Hindlimb muscle (tissue), 1 donor: ENCODE results near the gene ADNP. TPM values are rescaled to one million over a fixed set of nuclear protein-coding genes. Genes with fewer than 3 reads are reported as not detected.

Experiments
- DNase-seq: peaks from one replicate; pipeline ENCODE4 v3.0.0-alpha.2; 2013
- polyA plus RNA-seq: library from polyadenylated mRNA; unstranded; fragments of 120-200 nt; gene quantifications from one replicate; pipeline ENCODE4 v1.2.1, GENCODE V29; 2013; ENCODE audit not compliant: insufficient read length

ADNP gene
- polyA plus RNA-seq, 1 donor, result 57.0 TPM

DNA sequence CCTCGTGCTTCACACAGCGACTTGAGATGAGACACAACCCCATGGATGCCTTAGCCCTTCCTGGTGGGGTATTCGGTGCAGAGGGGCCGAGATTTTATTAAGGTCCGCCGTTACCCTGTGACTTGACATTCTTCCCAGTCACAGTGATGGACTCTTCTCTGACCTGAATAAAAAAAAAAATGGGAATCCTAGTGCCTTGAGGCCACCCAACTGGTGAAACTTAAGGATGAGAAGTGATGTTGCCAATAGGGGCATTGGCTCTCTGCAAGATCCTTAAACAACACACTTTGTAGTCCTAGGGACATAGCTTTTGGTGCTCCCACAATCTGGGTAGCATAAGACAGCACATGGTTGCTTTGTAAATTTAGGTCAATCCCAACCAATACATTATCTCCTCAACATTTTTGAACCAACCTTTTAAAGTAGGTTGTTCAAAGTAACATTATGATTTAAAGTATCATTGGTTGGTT is 814 bp upstream of the ADNP start:
- no peak for DNase-seq

DNA sequence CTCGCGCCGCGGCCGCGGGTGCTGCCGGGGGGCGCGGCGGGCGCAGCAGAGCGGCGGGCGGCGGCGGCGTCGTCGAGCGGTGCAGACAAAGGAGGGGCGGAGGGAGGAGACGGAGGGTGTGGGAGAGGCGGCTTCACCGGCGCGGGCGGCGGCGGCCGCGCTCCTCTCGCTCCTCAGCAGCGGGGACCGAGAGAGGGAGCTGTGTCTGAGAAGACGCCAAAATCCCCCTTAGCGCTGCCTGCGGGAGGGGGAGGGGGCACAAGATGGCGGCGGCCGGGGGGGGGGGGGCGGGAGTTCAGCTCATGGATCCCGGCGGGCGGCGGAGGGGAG is 296 bp downstream of the ADNP start:
- DNase-seq, result no peak

DNA sequence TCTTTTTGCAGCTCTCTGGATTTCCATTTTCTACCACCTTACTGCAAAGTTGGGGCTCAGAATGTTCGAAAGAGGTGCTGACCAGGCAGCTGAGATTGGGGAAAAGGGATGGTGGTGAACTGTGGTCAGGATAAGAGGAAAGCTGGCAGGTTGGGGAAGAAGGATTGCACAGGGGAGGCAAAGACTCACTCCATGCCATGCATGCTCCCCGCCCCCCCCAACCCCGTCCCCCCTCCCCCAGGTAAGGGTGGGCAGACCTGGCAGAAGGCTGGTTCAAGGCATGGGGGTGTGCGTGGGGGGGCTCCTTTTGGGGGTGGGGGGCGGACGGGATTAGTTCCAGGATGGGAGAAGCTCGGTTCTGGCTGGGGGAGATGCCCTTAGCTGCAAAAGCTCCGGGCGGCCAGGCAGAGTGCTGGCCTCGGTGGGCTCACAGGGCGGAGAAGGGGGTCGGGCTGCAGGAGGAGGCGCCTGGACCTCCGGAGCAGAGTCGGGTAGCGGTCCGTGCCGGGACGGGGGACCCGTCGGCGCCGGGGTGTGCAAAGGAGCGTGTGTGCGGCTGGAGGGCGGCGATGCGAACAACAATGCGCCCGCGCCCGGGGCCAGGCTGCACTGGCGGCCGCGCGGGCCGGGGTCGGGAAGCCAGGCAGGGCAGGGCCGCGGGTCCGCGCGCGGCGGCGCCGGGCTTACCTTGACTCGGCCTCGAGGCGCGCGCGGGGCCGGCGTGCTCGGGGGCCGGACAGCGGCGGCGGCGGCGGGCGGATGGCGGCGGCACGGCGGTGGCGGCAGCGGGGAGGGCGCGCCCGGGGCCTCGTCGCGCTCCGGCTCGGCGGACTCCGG is 880 bp downstream of the ADNP start:
- DNase-seq, result peak; percentile 26

DNA sequence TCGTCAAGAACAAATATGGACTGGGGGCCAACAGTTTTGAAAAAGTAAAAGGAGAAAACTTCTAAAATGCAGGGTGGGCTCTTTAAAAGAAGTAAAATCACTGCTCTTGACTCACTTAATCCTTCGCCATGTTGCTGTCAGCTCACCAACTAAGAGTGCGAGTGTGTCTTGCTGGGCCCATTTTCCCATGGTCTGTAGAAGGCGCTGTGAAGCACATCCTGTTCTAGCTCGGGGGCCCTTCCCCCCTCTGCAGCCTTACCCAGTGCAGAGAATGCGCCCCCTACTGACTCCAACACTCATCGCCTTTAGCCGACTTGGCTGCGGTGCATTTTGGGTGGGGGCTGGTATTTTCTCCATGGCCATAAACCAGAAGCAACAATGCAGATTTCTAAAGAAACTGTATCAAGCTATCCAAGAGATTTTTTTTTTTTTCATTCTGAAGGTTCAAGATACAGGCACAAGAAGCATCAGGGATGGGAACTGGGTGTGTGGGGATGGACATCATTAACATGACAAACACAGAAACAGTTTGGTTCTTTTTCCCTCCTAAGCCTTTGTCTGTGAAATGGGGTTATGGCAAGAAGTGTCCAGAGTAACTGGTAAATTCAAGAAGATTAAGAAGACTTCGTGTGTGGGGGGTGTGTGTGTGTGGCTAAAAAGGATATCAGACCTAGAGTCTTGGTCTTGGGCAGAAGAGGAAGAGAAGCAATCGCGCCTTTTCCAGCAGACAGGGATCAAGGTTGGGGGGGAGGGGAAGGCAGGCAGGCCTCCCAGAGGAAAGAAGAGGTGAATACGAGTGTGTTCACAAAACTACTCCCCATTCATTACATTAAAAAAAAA is 1.7 kb downstream of the ADNP start:
- peak; percentile 89 for DNase-seq

DNA sequence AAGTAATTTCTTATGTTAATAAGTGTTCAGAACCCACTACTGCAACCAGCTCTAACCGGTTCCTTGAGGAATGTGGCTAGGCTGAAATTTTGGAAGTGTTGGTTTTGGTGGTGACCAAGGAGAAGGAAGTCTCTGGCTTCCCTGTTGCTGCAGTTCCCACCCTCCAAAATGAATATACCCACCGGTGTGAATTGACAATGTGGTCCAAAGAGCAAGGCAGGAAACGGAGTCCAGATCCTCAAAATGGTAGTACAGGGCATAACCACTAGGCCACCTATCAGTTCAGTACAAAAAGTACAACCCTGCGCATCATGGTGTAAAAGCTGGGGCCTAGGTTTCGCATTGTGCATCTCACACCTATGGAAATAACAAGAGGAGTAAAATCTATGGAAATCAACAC is 2.8 kb downstream of the ADNP start:
- no peak for DNase-seq

DNA sequence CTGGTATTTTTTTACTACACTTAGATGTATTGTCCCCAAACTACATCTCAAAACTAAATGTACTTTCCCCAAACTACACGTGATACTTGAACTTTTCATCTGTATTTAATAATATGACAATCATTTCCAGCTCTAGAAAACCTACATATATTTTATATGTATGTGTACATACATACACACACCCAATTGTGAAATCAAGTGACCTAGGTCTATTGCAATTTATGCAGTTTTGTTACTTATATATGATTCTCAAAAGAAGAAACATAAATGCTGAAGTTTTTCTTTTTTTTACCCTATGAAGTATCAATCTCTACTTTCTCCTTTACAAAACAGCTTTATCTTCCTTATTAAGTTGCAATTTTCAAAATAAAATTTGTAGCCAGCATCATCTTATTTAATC is 4.7 kb downstream of the ADNP start:
- no peak for DNase-seq

DNA sequence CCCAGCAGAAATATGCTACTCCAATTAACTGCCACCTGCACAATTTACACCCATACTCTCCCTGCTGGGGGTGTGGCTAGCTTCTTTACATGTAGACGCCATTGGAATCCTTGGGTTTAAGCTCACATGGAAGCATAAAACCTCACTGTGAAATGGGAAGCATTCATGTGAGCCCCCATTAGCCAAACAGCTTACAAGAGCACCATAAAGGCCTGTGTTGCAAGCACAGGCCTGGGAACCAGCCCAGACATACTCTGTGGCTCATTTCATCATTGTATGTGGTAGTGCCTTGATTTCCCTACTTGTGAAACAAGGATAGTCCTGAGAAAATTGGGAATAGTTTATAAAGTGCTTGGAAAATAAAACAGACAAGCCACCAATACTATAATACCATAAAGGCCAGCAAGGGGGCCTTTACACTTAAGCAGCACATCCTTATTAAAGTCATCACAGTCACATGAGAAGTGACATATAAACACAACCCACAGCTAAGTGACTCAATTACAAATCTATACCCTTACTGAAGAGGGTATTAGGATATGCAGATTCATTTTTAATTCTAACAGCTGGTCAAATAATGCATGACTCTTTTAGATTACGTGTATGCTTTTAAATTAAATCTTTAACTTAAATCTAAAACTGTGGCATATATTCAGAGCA is 6.8 kb downstream of the ADNP start:
- DNase-seq, result no peak

DNA sequence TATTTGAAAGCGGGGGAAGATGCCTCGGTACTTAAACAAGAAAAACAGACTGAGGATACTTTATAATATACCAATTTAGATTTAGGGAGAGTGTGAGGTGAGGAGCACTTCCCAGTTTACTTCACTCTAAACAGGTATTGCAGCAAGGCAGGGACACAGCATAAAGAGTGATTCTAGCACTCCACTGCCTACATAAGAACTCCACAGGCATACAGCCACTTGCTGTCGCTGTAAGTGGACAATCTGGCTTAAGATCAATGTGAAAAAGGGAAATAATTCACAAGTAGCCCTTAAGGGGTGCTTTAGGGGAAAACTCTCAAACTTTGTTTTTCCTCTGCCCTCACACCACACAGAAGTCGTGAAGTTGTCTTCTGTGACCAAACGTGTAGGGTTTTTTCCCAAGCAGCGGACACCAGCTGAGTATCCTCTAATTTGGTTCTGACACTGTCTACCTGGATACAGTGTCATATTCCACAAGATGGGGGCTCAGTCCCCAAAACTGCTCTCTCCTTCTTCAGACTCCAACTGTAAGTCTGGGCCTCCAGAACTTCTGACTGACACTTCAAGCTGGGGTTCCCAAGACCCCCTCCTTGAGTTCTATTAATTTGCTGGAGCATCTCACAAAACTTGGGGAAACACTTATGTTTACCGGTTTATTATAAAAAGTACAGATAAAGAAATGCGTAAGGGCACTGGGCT is 9.3 kb downstream of the ADNP start:
- no peak for DNase-seq

DNA sequence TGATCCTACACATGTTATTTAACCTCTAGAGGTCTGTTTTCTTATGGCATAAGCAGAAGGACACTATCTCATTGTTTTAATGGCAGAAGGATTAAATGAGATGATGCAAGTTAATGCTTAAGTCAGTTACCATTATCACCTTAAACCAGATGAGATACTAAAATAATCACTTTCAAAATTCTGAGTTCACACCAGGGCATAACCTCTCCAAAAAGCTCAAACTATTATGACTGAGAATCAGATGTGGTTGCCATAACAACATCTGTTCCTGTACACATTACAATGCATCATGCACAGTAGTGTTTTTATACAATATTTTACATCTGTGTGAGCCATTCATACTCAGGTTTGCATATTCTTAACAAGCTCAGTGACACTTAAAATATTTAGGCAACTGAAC is 10.2 kb downstream of the ADNP start:
- no peak for DNase-seq

DNA sequence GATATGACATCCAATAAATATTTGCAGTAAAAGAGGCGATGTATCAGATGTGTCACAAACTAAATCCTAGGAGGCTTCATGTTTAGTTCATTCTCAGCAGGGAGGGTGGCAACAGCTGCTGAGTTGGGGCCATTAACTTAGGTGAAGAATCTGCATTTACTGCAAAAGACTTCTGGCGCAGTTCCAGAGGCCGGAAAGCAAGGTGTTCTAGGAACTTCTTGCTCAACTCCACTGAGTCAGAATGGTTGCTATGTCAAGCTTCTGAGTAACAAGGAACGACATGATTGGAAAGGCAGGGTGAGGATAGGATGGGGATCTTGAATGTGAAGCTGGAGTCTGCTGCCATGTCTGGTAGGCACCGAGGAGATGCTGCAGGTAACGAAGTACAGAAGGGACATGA is 11.7 kb downstream of the ADNP start:
- no peak for DNase-seq

DNA sequence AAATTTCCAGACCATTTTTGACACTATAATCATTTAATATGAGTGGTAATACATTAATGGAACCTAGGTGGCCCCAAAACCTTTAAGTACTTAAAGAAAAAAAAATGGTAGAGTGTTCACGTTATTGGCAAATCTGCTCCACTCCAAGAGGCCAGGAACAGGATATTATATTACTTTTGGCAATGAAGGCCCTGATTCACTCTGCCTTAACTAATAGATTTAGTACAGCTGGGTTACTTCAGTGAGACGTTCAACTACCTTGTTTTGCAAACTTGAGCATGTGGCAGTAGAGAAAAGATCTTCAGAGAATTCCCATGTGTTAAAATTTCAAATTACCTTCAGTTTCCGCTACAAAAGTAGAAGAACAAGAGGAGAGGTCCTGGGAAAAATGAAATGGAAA is 12.8 kb downstream of the ADNP start:
- DNase-seq, result no peak

DNA sequence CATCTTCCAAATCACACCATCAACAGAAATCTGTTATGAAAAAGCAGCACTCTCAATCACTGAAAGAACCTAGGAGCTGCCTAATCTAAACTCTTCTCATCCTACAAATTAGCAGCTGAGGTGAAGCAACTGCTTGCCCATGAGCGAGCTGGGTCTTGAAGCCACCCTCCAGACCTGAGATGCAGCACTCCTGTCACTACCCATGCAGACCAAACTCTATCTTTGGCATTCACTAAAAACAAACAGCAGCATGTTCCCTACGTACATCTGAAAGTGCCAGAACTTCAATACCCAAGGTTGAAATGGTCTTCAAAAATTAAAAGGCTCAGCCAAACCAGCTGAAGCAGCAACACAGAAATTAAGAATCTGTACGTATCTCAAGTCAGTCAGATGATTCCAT is 14.3 kb downstream of the ADNP start:
- DNase-seq, result no peak

DNA sequence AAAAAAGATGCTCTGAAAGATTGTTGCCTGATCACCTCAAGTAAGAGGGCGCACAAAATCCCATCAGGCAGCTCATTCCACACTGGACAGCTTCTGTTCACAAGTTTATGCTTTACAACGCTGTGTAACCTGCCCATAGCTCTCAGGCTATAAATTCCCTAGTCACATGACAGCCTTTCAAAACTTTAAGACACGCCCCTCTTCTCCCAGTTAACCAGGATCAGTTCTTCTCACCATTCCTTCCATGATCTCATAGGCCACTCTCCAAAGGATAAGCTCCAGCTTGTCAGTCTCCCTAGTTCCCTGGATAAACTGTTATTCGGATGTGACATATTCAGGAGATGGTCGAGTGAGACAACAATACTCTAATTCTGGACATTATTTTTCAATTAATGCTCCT is 15.0 kb downstream of the ADNP start:
- DNase-seq, result no peak

DNA sequence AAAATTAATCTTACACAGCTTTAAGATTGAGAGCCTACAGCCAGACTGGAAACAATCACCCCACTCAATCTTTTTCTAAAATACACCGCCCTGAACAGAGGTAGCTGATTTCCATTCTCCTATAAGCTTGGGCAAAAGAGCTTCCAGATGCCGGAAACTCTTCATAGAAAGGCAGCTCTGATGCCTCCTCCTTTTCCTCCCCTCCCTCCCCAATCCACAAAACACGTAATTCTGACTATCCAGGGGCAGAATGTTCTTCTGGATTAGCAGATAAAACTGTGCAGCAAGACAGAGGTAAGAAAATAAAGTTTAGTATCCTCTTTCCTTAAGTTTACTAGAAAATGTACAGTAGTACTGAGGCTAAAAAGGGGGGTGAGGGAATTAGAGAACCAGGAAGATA is 15.8 kb downstream of the ADNP start:
- no peak for DNase-seq

DNA sequence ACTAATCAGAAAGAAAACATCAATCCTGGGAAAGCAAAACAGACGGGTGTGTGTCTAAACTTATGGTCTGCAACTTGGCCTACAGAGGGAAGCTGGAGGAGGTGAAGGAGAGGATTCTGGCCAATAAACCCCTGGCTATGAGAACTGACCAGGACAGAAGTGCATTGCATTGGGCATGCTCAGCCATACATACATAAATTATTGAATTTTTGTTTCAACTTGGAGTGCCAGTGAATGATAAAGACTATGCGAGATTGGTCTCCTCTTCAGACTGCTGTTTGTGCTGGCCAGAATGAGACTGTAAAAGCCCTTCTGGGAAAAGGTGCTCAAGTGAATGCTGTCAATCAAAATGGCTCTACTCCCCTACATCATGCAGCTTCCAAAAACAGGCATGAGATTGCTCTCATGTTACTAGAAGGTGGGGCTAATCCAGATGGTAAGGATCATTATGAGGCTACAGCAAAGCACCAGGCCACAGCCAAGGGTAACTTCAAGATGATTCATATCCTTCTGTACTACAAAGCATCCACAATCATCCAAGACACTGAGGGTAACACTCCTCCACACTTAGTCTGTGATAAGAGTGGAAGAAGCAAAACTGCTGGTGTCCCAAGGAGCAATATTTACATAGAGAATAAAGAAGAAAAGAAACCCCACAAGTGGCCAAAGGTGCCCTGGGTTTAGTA is 17.4 kb downstream of the ADNP start:
- DNase-seq, result no peak

DNA sequence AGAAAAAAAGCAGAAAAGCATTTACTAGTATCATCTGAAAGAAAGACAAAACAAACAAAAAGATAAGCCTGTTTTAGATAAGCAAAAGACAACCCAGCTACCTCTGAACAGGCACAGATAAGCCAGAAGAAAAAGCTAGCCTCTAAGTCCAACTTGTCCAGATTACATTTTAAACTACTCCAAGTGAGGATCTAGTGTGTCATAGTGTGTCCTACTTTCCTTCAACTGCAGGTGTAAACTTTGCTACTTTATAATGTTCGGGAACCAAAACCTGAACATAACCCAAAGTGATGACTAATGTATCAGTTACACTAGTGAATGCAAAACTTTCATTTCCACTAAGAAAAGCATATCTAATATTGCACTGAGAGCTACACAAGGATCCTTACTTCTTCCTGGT is 19.5 kb downstream of the ADNP start:
- no peak for DNase-seq

DNA sequence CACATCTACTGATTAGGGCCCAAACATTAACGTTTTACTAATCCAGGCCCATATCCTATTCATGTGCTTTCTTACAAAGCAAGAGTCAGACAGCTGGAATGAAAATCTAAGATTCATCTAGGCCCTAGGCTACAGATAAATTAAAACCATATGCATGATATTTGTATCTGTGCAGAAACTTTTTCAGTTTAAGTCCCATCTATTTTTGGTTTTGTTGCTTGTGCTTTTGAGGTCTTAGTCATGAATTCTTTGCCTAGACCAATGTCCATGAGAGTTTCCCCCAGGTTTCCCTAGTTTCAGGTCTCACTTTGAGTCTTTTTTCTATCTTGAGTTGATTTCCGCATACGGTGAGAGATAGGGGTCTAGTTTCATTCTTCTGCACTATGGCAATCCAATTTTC is 20.2 kb downstream of the ADNP start:
- DNase-seq, result no peak

DNA sequence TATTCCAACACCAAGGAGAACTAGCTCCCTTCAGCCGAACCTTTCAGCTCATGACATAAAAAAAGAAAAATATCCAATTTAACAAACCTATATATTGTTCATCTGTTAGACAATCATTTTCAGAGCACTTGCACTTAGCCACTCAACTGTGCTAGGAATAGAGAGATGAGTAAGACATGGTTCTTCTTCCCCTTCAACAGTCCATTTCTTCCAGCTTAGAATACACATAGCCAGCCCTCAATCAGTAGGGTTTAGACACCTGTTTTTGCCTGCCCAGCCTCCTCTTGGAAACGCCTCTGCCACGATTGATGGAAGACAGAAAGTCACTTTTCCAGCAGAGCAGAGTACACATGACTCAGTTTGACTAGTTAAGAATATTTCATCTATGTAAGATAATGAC is 21.8 kb downstream of the ADNP start:
- no peak for DNase-seq

DNA sequence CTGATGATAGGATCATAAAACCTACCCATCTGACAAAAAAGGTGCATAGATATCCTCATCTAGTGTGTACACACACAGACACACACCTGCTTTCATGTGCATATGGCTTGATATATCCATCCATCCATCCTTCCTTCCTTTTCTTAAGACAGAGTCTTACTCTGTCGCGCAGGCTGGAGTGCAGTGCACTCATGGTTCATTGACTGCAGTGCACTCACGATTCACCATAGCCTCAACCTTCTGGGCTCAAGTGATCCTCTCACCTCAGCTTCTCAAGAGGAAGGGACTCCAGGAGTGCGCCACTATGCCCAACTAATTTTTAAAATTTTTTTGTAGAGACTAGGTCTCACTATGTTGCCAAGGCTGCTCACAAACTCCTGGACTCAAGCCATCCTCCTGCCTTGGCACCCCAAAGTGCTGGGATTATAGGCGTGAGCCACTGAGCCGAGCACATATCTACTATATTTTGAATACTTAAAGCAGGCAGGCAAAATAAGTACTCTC is 27.1 kb downstream of the ADNP start:
- no peak for DNase-seq

DNA sequence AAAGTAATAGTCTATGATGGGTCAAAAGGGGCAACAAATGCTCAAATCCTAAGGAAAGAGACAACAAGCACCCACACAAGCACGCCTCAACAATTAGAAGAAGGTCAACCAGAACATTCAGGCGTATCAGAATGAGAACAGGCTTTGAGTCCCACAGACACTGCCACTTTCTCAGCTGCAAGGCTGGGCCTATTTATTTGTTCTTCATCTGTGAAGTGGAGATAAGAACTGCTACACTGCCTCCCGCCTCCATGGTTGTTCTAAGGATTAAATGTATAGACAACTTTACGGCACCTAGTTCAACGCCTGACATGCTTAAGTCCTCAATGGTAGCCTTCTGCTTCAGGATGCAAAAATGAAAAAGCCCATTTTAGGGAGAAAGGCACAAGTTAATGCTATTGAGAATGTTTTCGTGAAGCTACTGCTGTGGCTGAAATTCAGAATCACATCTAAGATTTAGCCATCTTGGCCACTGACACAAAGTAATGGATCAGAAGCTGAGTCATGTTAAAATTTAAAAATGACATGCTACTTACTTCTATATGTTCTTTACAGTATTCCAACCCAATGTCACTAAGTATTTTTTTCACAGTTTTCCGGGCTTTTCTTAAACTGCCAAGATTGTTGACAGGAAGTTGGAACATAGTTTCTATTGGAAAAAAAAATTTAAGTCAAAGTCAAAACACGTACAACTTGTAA is 27.7 kb downstream of the ADNP start:
- no peak for DNase-seq

DNA sequence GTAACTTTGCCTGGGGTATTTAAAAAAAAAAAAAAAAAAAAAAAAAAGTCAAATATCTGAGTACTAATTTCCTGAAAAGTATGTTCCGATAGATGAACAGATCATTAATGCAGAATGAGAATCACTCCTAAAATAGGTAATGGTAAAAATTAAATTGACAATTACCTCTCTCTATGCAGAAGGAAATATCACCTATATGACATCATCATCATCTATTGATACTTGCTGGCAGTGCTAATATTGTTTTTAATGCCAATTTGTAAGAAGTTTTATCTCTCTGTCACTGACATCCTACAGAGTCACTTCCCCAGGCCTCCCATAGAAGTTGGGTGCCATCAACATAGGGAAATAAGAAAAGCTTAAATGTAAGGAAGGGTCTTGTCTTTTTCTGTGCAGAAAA is 29.9 kb downstream of the ADNP start:
- no peak for DNase-seq
